Right lobe of liver (tissue), 4 donors: ENCODE data around the gene AAK1.

ENCODE experiments used
- CTCF ChIP-seq, 4 donors: fragments of 200-600 bp in 3 of 4; fragments of 450-650 bp in 1 of 4; IDR thresholded peaks; one replicate each; pipeline versions ENCODE4 v1.5.1 to v1.8.0; 2016 to 2022; ENCODE audit warnings: antibody characterized with exemption in 4 of 4, mild to moderate bottlenecking in 2 of 4
- POLR2A ChIP-seq: fragments of 450-650 bp; IDR thresholded peaks from one replicate; pipeline ENCODE4 v1.6.1; 2017; ENCODE audit warnings: antibody characterized with exemption, mild to moderate bottlenecking
- donor health status: DM: no; HTN: no; CAD: no.
- donor health status: DM: no; HTN: no; CAD: no.
- donor health status: DM: no; HTN: yes; CAD: no.

GRCh38 chr2:69567909-69568300 lies 75.6 kb downstream of the AAK1 start:
- TF ChIP-seq CTCF (IDR thresholded peaks at IDR 0.05), result no peak
- no peak for TF ChIP-seq POLR2A
